ENCODE results near the gene OPA3. TPM values are rescaled to one million over a fixed set of nuclear protein-coding genes. Genes with fewer than 3 reads are reported as not detected.

The OPA3 gene
- 4.2 and 5.2 TPM in 2 replicates for total RNA-seq

GRCh38 chr19:45584332-45585157 lies at the start of gene OPA3:
OPA3 (minus strand) TSS chr19:45584802; CDS start chr19:45584764, 38 bp downstream.

GRCh38 chr19:45601524-45602374 lies 17.1 kb upstream of the OPA3 start, which contains the start of gene GPR4:
GPR4 (minus strand) TSS chr19:45602212; CDS start chr19:45591866, 10,346 bp downstream.

GRCh38 chr19:45506989-45507871 lies 77.4 kb downstream of the OPA3 start, which contains the start of gene VASP:
VASP (plus strand) TSS chr19:45507479; CDS start chr19:45507772, 293 bp downstream.

GRCh38 chr19:45498411-45499195 lies 86.0 kb downstream of the OPA3 start, which contains the start of gene PPM1N:
PPM1N (plus strand) TSS chr19:45498443; CDS start chr19:45498473, 30 bp downstream.

Other genes with a start within 250 kb of the OPA3 start
- under 0.01 and 0.19 TPM in 2 replicates for gene KLC3, start 244.1 kb downstream of the OPA3 start, total RNA-seq
- 28.5 and 50.2 TPM in 2 replicates for gene ERCC2, start 214.2 kb downstream of the OPA3 start, total RNA-seq
- gene PPP1R13L, start 179.7 kb downstream of the OPA3 start, total RNA-seq = 1.7 and 6.5 TPM in 2 replicates
- 12.4 and 29.9 TPM in 2 replicates for gene POLR1G, start 178.2 kb downstream of the OPA3 start, total RNA-seq
- 78.6 and 164 TPM in 2 replicates for gene ERCC1, start 160.9 kb downstream of the OPA3 start, total RNA-seq
- 4.6 and 9.9 TPM in 2 replicates for gene FOSB, start 116.8 kb downstream of the OPA3 start, total RNA-seq
- gene RTN2, start 87.8 kb downstream of the OPA3 start, total RNA-seq = 3.8 and 4.2 TPM in 2 replicates
- 0.96 and 2.3 TPM in 2 replicates for gene PPM1N, start 86.4 kb downstream of the OPA3 start, total RNA-seq
- gene VASP, start 77.3 kb downstream of the OPA3 start, total RNA-seq = 56.4 and 112 TPM in 2 replicates
- 0.28 and 0.96 TPM in 2 replicates for gene GPR4, start 17.4 kb upstream of the OPA3 start, total RNA-seq
- gene EML2, start 54.6 kb upstream of the OPA3 start, total RNA-seq = 66.8 and 101 TPM in 2 replicates
- 0.28 and 0.38 TPM in 2 replicates for gene GIPR, start 83.4 kb upstream of the OPA3 start, total RNA-seq
- 288 and 449 TPM in 2 replicates for gene SNRPD2, start 107.2 kb upstream of the OPA3 start, total RNA-seq
- 31.2 and 32.1 TPM in 2 replicates for gene QPCTL, start 107.9 kb upstream of the OPA3 start, total RNA-seq
- gene FBXO46, start 146.1 kb upstream of the OPA3 start, total RNA-seq = 3.4 and 5.8 TPM in 2 replicates
- gene MEIOSIN, start 148.6 kb upstream of the OPA3 start, total RNA-seq = not detected in 2 replicates
- gene SIX5, start 184.4 kb upstream of the OPA3 start, total RNA-seq = 8.1 and 11.3 TPM in 2 replicates
- 15.0 and 48.2 TPM in 2 replicates for gene DMPK, start 197.7 kb upstream of the OPA3 start, total RNA-seq
- 27.8 and 29.0 TPM in 2 replicates for gene DMWD, start 208.0 kb upstream of the OPA3 start, total RNA-seq
- gene RSPH6A, start 230.5 kb upstream of the OPA3 start, total RNA-seq = under 0.01 and 0.28 TPM in 2 replicates